T-helper 2 cell (primary cell): ENCODE results near the gene BTBD17.

ENCODE experiments used
- DNase-seq, 5 experiments: peaks; one replicate each; pipeline versions ENCODE4 v3.0.0 to v3.0.0-alpha.2; 2012 to 2022

The BTBD17 gene

GRCh38 chr17:74387365-74388218, 25.9 kb upstream of the BTBD17 start:
- no peak for DNase-seq

GRCh38 chr17:74386386-74386785, 24.7 kb upstream of the BTBD17 start:
- DNase-seq = no peak

- no peak for DNase-seq
These were observed 23.5 kb upstream of the BTBD17 start for GRCh38 chr17:74385201-74385600.

GRCh38 chr17:74383141-74383540, 21.5 kb upstream of the BTBD17 start:
- DNase-seq = no peak

- no peak for DNase-seq
These were observed 19.5 kb upstream of the BTBD17 start for GRCh38 chr17:74380959-74381808.

- DNase-seq = no peak
These were observed 18.7 kb upstream of the BTBD17 start for GRCh38 chr17:74380086-74380958.

- DNase-seq = peak; percentile 72 to 92 (median 87)
These were observed 17.9 kb upstream of the BTBD17 start for GRCh38 chr17:74379495-74380085.

- DNase-seq = no peak
These were observed 13.2 kb upstream of the BTBD17 start for GRCh38 chr17:74374858-74375257.

GRCh38 chr17:74373838-74374606, 12.4 kb upstream of the BTBD17 start:
- DNase-seq = no peak

GRCh38 chr17:74372426-74372825, 10.8 kb upstream of the BTBD17 start:
- DNase-seq = no peak

- no peak for DNase-seq
These were observed 10.0 kb upstream of the BTBD17 start for GRCh38 chr17:74371653-74372147.

GRCh38 chr17:74369665-74370490, 8.2 kb upstream of the BTBD17 start:
- no peak for DNase-seq

GRCh38 chr17:74369221-74369620, 7.6 kb upstream of the BTBD17 start:
- peak in 4 of 5 experiments; percentile 36 to 68 (median 50) for DNase-seq

- DNase-seq = peak; percentile 44 to 64 (median 60)
These were observed 6.8 kb upstream of the BTBD17 start for GRCh38 chr17:74368341-74369081.

- DNase-seq = no peak
These were observed 5.5 kb upstream of the BTBD17 start, which contains the start of gene GPR142 for GRCh38 chr17:74367206-74367605. Gene GPR142, plus strand, starts transcription at chr17:74367506. Its CDS starts 2,035 bp downstream, at chr17:74369541.

- peak in 1 of 5 experiments; percentile 27 for DNase-seq
These were observed 1.3 kb upstream of the BTBD17 start for GRCh38 chr17:74362810-74363498.

GRCh38 chr17:74362069-74362405, 369 bp upstream of the BTBD17 start:
- no peak for DNase-seq

GRCh38 chr17:74360899-74361229, 804 bp downstream of the BTBD17 start:
- DNase-seq = no peak

- DNase-seq = no peak
These were observed 1.8 kb downstream of the BTBD17 start for GRCh38 chr17:74359916-74360315.
